ENCODE measurements around the gene EDA. TPM values are rescaled to one million over a fixed set of nuclear protein-coding genes. Genes with fewer than 3 reads are reported as not detected.

The EDA gene
- total RNA-seq, 2 donors from 2014 or later = 59.0 to 70.6 TPM

- Mint-ChIP-seq H3K4me1 (peaks cover 7% of the 10 kb centered on the region), H3K4me3 (no peak overlapping the region), H3K27ac (no peak overlapping the region), H3K9me3 (peaks cover 38% of the 10 kb centered on the region), H3K27me3 (ENCODE audit: insufficient read depth) (no peaks in the 10 kb centered on the region), H3K36me3 (ENCODE audit: low read depth) (no peaks in the 10 kb centered on the region)
- Histone ChIP-seq H3K4me1 (ENCODE audit: control insufficient read depth, insufficient read depth, low read length) (peaks cover 4% of the 10 kb centered on the region), H3K9me3 (ENCODE audit: control insufficient read depth, low read length) (no peaks in the 10 kb centered on the region), H3K27ac (ENCODE audit: low read depth, low read length) (no peak overlapping the region), H3K4me3 (ENCODE audit: low read length) (no peak overlapping the region), H3K36me3 (ENCODE audit: control insufficient read depth, insufficient read depth, low read length) (no peaks in the 10 kb centered on the region), H3K27me3 (ENCODE audit: control insufficient read depth, insufficient read depth, low read length, poor library complexity, severe bottlenecking) (no peaks in the 10 kb centered on the region), H3K9ac (ENCODE audit: extremely low read depth, low read length, poor library complexity, severe bottlenecking) (no peak overlapping the region)
- DNase-seq = no peak
- TF ChIP-seq CTCF (conservative IDR thresholded peaks at IDR 0.05) = no peak
Observed at GRCh38 chrX:69607616-69608015, 8.3 kb upstream of the EDA start.

GRCh38 chrX:69613946-69614345 lies 2.0 kb upstream of the EDA start:
- WGBS, 2 experiments (ENCODE audit: insufficient coverage in 1 of 2, insufficient read length in 1 of 2) = 91% methylated on average over 1 of the region's 1 CpG; no CpG with 5 or more reads in 1 of the 2 experiments
- no peak overlapping the region for H3K9ac ChIP-seq (ENCODE audit: extremely low read depth, low read length, poor library complexity, severe bottlenecking)
- no peaks in the 10 kb centered on the region for H3K36me3 ChIP-seq (ENCODE audit: control insufficient read depth, insufficient read depth, low read length)
- Mint-ChIP-seq H3K9me3 (peaks cover 35% of the 10 kb centered on the region), H3K36me3 (ENCODE audit: low read depth) (no peaks in the 10 kb centered on the region), H3K27ac (no peak overlapping the region), H3K4me1 (peaks cover 2% of the 10 kb centered on the region), H3K27me3 (ENCODE audit: insufficient read depth) (peaks cover 3% of the 10 kb centered on the region), H3K4me3 (no peak overlapping the region)
- no peaks in the 10 kb centered on the region for H3K4me1 ChIP-seq (ENCODE audit: control insufficient read depth, insufficient read depth, low read length)
- no peaks in the 10 kb centered on the region for H3K9me3 ChIP-seq (ENCODE audit: control insufficient read depth, low read length)
- DNase-seq = no peak
- no peaks in the 10 kb centered on the region for H3K27me3 ChIP-seq (ENCODE audit: control insufficient read depth, insufficient read depth, low read length, poor library complexity, severe bottlenecking)
- no peak overlapping the region for H3K4me3 ChIP-seq (ENCODE audit: low read length)
- H3K27ac ChIP-seq (ENCODE audit: low read depth, low read length) = no peak overlapping the region
- TF ChIP-seq CTCF (conservative IDR thresholded peaks at IDR 0.05) = no peak

- H3K9ac ChIP-seq (ENCODE audit: extremely low read depth, low read length, poor library complexity, severe bottlenecking) = no peak overlapping the region
- no peaks in the 10 kb centered on the region for H3K36me3 Mint-ChIP-seq (ENCODE audit: low read depth)
- no peak for DNase-seq
- H3K4me1 ChIP-seq (ENCODE audit: control insufficient read depth, insufficient read depth, low read length) = no peaks in the 10 kb centered on the region
- peaks cover 4% of the 10 kb centered on the region for H3K4me1 Mint-ChIP-seq
- no peak for TF ChIP-seq CTCF (conservative IDR thresholded peaks at IDR 0.05)
- peaks cover 36% of the 10 kb centered on the region for H3K9me3 Mint-ChIP-seq
- H3K27me3 ChIP-seq (ENCODE audit: control insufficient read depth, insufficient read depth, low read length, poor library complexity, severe bottlenecking) = no peaks in the 10 kb centered on the region
- H3K9me3 ChIP-seq (ENCODE audit: control insufficient read depth, low read length) = no peaks in the 10 kb centered on the region
- H3K27me3 Mint-ChIP-seq (ENCODE audit: insufficient read depth) = peaks cover 3% of the 10 kb centered on the region
- no peak overlapping the region for H3K27ac Mint-ChIP-seq
- H3K27ac ChIP-seq (ENCODE audit: low read depth, low read length) = no peak overlapping the region
- H3K36me3 ChIP-seq (ENCODE audit: control insufficient read depth, insufficient read depth, low read length) = peaks cover 9% of the 10 kb centered on the region
- peak overlapping the region; percentile 79 for H3K4me3 Mint-ChIP-seq
- 75 to 100% methylated on average over 1 to 4 of the region's 4 CpGs for WGBS, 2 experiments (ENCODE audit: insufficient coverage in 1 of 2, insufficient read length in 1 of 2)
- peak overlapping the region; percentile 78 for H3K4me3 ChIP-seq (ENCODE audit: low read length)
Observed at GRCh38 chrX:69614886-69615285, 1.0 kb upstream of the EDA start.
